GOT3 (cell line): Measurements from ENCODE around the gene FBP2.
"Not testable (repeated sequence)": the region's sequence is repeated elsewhere in the genome, so short reads cannot be mapped to it uniquely, and the experiment has no call there.

ENCODE experiments used
- DNase-seq: peaks from one replicate; lab custom pipeline; 2025; ENCODE audit warnings: mixed read lengths; lab: John Stamatoyannopoulos, UW

FBP2 gene

GRCh38 chr9:94606646-94607422 is 13.2 kb upstream of the FBP2 start:
- DNase-seq: no peak

GRCh38 chr9:94603259-94604160 is 9.9 kb upstream of the FBP2 start:
- no peak for DNase-seq

GRCh38 chr9:94602666-94603065 is 9.0 kb upstream of the FBP2 start:
- DNase-seq: no peak

DNA sequence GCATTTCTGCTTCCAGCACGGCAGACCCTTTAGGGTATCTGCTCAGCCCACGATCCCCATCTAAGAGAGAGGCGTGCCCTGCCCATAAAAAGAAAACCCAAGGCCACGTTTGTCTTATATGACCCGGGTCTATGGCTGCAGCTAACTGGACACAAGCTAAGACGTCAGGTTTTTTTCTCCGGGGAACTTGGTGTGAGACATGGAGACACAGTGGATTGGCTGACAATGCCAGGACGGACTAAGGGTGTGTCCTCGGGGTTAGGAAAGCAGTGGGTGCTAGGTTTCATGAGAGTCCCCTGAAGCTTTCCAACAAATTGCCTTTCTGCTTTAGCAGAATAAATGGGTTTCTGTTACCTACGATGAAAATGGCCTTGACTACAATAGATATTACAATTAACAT is 7.1 kb upstream of the FBP2 start:
- DNase-seq: no peak

- no peak for DNase-seq
These were observed 6.6 kb upstream of the FBP2 start for GRCh38 chr9:94600258-94600657.

DNA sequence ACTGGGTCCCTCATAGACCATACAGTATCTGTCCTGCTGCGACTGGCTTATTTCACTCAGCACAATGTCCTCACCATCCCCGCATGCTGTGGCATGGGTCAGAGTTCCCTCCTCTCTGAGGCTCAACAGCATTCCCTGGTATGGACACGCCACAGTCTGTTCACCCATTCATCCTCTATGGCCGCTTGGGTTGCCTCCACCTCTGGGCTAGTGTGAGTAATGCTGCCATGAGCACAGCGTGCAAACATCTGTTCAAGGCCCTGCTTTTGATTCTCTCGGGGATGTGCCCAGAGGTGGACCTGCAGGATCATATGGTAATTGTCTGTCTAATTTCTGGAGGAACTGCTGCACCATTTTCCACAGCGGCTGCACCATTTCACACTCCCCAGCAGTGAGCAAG is 5.5 kb upstream of the FBP2 start:
- DNase-seq: no peak

GRCh38 chr9:94592683-94593082 is 941 bp downstream of the FBP2 start:
- DNase-seq: not testable (repeated sequence)

- DNase-seq: no peak
These were observed 1.7 kb downstream of the FBP2 start for GRCh38 chr9:94591876-94592275.

DNA sequence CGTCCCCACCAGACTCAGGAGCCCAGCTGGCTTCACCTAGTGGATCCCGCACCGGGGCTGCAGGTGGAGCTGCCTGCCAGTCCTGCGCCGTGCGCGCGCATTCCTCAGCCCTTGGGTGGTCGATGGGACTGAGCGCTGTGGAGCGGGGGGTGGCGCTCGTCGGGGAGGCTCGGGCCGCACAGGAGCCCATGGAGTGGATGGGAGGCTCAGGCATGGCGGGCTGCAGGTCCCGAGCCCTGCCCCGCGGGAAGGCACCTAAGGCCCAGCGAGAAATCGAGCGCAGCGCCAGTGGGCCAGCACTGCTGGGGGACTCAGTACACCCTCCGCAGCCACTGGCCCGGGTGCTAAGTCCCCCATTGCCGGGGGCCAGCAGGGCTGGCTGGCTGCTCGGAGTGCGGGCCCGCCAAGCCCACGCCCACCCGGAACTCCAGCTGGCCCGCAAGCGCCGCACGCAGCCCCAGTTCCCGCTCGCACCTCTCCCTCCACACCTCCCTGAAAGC is 2.5 kb downstream of the FBP2 start:
- not testable (repeated sequence) for DNase-seq

- no peak for DNase-seq
These were observed 4.9 kb downstream of the FBP2 start for GRCh38 chr9:94588681-94589080.

DNA sequence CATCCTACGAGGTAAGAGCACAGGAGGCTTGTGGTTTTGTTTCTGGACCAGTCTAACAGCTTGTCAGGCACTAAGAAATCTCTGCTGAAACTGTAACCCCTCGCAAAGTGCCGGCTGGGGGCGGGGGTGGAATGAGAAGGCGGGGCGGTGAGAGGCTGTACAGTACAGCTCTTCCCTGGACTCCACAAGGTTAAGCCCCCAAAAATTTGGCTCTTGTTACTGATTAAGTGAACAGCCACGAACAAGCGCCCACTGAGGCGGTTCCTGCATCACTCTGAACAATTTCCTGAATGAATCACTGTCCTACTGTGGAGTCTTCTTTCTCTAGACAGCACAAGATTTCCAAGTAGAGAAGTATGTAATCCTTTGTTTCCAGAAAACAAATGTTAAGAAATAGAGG is 6.8 kb downstream of the FBP2 start:
- no peak for DNase-seq

DNA sequence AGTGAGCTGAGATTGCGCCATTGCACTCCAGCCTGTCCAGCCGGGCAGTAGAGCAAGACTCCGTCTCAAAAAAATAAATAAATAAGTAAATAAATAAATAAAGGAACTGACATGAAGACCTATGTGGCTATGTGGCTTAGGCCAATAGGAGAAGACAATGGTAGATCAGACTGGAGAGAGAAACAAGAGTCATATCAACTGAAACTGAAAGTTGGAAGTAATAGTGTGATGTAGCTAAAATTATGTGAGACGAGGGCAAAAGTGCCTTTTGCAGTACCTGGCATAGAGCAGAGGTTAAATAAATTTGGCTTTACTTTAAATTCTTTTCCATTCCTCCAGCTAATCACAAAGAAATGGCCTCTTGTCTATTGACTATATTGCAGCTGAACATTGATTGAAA is 7.3 kb downstream of the FBP2 start:
- no peak for DNase-seq

DNA sequence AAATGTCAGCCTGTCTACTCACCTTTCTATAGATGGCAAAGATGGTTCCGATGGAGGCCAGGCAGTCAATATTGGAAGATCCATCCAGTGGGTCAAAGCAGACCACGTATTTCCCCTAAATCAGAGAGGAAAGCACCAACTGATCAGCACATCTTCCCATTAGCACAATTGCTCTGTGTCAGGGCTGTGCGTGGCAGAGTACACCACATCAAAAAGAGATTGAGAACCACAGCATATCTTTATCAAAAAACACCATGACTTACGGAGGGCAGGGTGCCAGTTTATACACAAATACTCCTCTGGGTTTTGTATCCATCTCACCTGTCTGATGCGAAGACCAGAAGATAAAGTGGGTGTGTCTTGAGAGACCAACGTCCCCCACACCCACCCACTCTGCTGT is 9.1 kb downstream of the FBP2 start:
- no peak for DNase-seq

DNA sequence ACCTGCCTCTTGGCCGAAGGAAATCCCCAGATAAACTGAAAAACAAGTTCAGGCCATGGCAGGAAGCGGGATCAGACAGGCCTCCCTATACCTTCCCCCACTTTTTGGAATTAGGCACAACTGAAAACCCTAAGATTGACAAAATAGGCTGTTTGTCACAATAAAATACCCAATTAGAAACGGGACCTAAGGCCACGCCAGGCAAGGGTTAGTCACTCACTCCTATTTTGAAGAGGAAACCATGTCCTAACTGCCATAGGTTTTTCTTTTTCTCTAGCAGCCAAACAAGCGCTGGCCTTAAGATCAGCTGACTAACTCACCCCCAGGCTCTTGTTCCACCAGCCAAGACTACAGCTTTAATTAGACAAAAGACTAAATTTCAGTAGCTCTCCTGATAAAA is 11.9 kb downstream of the FBP2 start:
- DNase-seq: no peak

GRCh38 chr9:94577571-94577970 is 16.1 kb downstream of the FBP2 start:
- no peak for DNase-seq

DNA sequence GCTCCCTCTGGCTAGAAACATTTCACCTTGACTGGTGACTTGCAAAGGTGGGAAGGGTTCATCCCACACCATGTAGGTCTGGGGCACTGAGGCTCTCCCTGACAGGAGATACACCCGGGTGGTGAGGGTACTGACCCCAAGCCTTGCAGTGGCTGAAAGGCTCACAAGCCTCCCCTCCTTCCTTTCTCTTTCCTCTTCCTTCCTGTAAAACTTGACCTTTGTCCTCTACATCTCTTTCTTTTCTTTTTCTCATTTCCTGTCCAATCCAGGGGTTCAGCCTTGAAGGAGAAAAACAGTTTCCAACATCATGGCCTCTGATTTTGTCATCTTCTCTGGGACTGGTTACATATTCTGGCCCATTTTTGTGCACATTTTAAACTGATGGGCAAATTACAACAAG is 16.6 kb downstream of the FBP2 start:
- DNase-seq: no peak

GRCh38 chr9:94576131-94576530 is 17.5 kb downstream of the FBP2 start:
- no peak for DNase-seq

GRCh38 chr9:94568972-94569712 is 24.5 kb downstream of the FBP2 start:
- no peak for DNase-seq

- no peak for DNase-seq
These were observed 25.3 kb downstream of the FBP2 start for GRCh38 chr9:94568250-94568889.

DNA sequence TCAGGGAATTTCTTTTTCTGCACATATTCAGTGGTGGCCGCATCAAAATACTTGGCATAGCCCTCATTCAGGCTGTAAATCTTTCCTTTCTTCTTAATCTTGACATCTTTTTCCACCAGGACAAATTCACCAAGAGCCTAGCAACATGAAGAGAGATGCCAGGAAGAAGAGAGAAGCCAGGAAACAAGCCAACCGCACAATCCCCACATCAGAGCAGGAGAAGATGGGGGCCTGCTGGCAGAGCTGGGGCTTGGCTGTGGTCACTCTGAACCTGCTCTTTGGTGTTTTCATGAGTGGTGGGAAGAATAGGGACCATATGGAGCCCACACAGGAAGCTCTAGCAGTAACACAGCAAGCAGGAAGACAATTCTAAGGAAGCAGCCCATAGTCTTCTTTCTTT is 26.4 kb downstream of the FBP2 start:
- DNase-seq: no peak

GRCh38 chr9:94566550-94566949 is 27.1 kb downstream of the FBP2 start:
- DNase-seq: no peak

- DNase-seq: not testable (repeated sequence)
These were observed 29.3 kb downstream of the FBP2 start for GRCh38 chr9:94564279-94564678.
